GM12878 (cell line): ENCODE results near the gene DHDH. TPM values are rescaled to one million over a fixed set of nuclear protein-coding genes. Genes with fewer than 3 reads are reported as not detected.

Experiments used
- ATAC-seq: fragments of 200-7000 bp; cut with Tn5 transposase; 3 replicates; pipeline ENCODE4 v1.9.1; 2020; ENCODE audit warnings: mild to moderate bottlenecking, moderate library complexity
- BruUV-seq: library from RNA; stranded (reverse); fragments of 400-500 nt; replicated peaks from 2 replicates; lab custom pipeline; 2021; lab: Mats Ljungman, UMichigan
- CTCF ChIA-PET: fragments of 300-600 bp; sonication (Branson Sonifier 250); formaldehyde crosslinking; extraction: SDS; loops from one replicate; lab custom pipeline; 2021; ENCODE audit warnings: inconsistent platforms; lab: Yijun Ruan, JAX
- POLR2A ChIA-PET: fragments of 350-600 bp; formaldehyde crosslinking; extraction: SDS; loops from one replicate; lab custom pipeline; 2021; ENCODE audit warnings: inconsistent platforms; lab: Charles Lee
- RAD21 ChIA-PET: fragments of 300-600 bp; sonication (Branson Sonifier 250); formaldehyde crosslinking; loops from one replicate; lab custom pipeline; 2023; ENCODE audit warnings: antibody characterized with exemption; ENCODE audit not compliant: unreplicated experiment; lab: Charles Lee
- SMC1A ChIA-PET: fragments of 300-600 bp; sonication (Branson Sonifier 250); formaldehyde crosslinking; loops from one replicate; lab custom pipeline; 2023; ENCODE audit not compliant: unreplicated experiment, uncharacterized antibody; lab: Charles Lee
- DNase-seq: peaks from one replicate; pipeline ENCODE4 v3.0.0-alpha.2; 2011; ENCODE audit warnings: low read depth, low spot score
- FAIRE-seq: peaks from 3 replicates; lab custom pipeline; 2011; peaks lifted over from hg19 to GRCh38; lab: Jason Lieb, UNC
- H2AFZ ChIP-seq: 2 replicates; pipeline ENCODE4 v1.6.0; 2011; ENCODE audit warnings: low read depth, low read length, control low read depth; ENCODE audit not compliant: control insufficient read depth
- H3K27ac ChIP-seq: 2 replicates; pipeline ENCODE4 v1.5.1; 2011; ENCODE audit warnings: control low read depth; ENCODE audit not compliant: control insufficient read depth, insufficient read depth
- H3K27me3 ChIP-seq, 2 experiments: replicated peaks in 1 of 2; 2 replicates each; pipeline versions ENCODE4 v1.6.0 to v1.6.1; 2011; ENCODE audit warnings: low read length in 1 of 2; ENCODE audit not compliant: control insufficient read depth in 2 of 2, insufficient read depth in 2 of 2
- H3K36me3 ChIP-seq, 2 experiments: 2 replicates each; pipeline ENCODE4 v1.5.1; 2011; ENCODE audit warnings: low read length in 1 of 2; ENCODE audit not compliant: control insufficient read depth in 2 of 2, insufficient read depth in 2 of 2
- H3K4me1 ChIP-seq: 2 replicates; pipeline ENCODE4 v1.6.1; 2011; ENCODE audit warnings: mild to moderate bottlenecking, low read length, moderate library complexity, mixed read lengths; ENCODE audit not compliant: control insufficient read depth, insufficient read depth
- H3K4me2 ChIP-seq: 2 replicates; pipeline ENCODE4 v1.6.0; 2011; ENCODE audit warnings: control low read depth; ENCODE audit not compliant: control insufficient read depth, insufficient read depth
- H3K4me3 ChIP-seq: fragments of 200-600 bp; sonication (generic); 2 replicates; pipeline ENCODE4 v1.5.1; 2016
- H3K79me2 ChIP-seq: 2 replicates; pipeline ENCODE4 v1.6.0; 2011; ENCODE audit warnings: low read length; ENCODE audit not compliant: control insufficient read depth, insufficient read depth
- H3K9ac ChIP-seq: 2 replicates; pipeline ENCODE4 v1.8.0; 2011; ENCODE audit warnings: low read length, control low read depth, mixed read lengths; ENCODE audit not compliant: control insufficient read depth, insufficient read depth
- H3K9me3 ChIP-seq: replicated peaks from 3 replicates; pipeline ENCODE4 v1.5.1; 2011; ENCODE audit warnings: mild to moderate bottlenecking, low read length; ENCODE audit not compliant: control insufficient read depth, insufficient read depth
- H4K20me1 ChIP-seq: 2 replicates; pipeline ENCODE4 v1.6.0; 2011; ENCODE audit not compliant: control insufficient read depth, insufficient read depth
- MXI1 ChIP-seq: fragments of 150-350 bp; IDR thresholded peaks from 2 replicates; pipeline ENCODE4 v1.6.1; 2011; ENCODE audit warnings: low read depth, mild to moderate bottlenecking, inconsistent platforms, low read length, improper control_type of control experiment
- POU2F2 ChIP-seq: IDR thresholded peaks from 3 replicates; pipeline ENCODE4 v1.6.1; 2011; ENCODE audit warnings: low read depth, mild to moderate bottlenecking, low read length, borderline replicate concordance
- WGBS: methylation state at CpG from one replicate; pipeline ENCODE4 v1.1.6; 2016; ENCODE audit warnings: low lambda C conversion rate; ENCODE audit not compliant: insufficient replicate concordance, insufficient coverage; ENCODE audit errors: missing lambda C conversion rate; 5-methylcytosine and 5-hydroxymethylcytosine counted together
- in situ Hi-C: fragments of 300-500 bp; cut with MboI; formaldehyde crosslinking; loops from 9 replicates; pipeline ENCODE4 v1.14.3; 2018; ENCODE audit warnings: mixed read lengths
- intact Hi-C: fragments of 100-400 bp; cut with micrococcal nuclease; formaldehyde crosslinking; loops from one replicate; pipeline ENCODE4 v1.14.2; 2022; ENCODE audit not compliant: unreplicated experiment
- polyA plus RNA-seq, 11 experiments: library from polyadenylated mRNA; depleted of rRNA in 4 of 11; unstranded in 6 of 11; stranded (reverse) in 5 of 11; fragments of >200 nt; fragmentation: Nextera tagmentation in 4 of 11; fragmentation: Illumina TruSeq in 1 of 11; extraction: Ambion mirVana in 4 of 11; extraction: Trizol in 1 of 11; gene quantifications; 1 replicate in 1 of 11; 2 replicates in 10 of 11; pipeline versions ENCODE4 v1.2.1 to v1.2.3, GENCODE V29; 2011 to 2016; ENCODE audit warnings: inconsistent platforms in 2 of 11, missing spikeins in 2 of 11, low read depth in 1 of 11
- total RNA-seq, 4 experiments: library from RNA; depleted of rRNA in 3 of 4; stranded (reverse); fragments of >200 nt in 3 of 4; fragmentation: Illumina TruSeq in 1 of 4; extraction: Trizol in 1 of 4; gene quantifications; 2 replicates each; pipeline versions ENCODE4 v1.2.1 to v1.2.3, GENCODE V29; 2013 to 2021

DHDH gene
- total and polyA plus RNA-seq, 10 of the 15 experiments (the other 5 are each of a cell fraction or from before 2014, with no cell fraction given): 0.13 to 0.21 (median 0.15) TPM; not detected in 7

DNA sequence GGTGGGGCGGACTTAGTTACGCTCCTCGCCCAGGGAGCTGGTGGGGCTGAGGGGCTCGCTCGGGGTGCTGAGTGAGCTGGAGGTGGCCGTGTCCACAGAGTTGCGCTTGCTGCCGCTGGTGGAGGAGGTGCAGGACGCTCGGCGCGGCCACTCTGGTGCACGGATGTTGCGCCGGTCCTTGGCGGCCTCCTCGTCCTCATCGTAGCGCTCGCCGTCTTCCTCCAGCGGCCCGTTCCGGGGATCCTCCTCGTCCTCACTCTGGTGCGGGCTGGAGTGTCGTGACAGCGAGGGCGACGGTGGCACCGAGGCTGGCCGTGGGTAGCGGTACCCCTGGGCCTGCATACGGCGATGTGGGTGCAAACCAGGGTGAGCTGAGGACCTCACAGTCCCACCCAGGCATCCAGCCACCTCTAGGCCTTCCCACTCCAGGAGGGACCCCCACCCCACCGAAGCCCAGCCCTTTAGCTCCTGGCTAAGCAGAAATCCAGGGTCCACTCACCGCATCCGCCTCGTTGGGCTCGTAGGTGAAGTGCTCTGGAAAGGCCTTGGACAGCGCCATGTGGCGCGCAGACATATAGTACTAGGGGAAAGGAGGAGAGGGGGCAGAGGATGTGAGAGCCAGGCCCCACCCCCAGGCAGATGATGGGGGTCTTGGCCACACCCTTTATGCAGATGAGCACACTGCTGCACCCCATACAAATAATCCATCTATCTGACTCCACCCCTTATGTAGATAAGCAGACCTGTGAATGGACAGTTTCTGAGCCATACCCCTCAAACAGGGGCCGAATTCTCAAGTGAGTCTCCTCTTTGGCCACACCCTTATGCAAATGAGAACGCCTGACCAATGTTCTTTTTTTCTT is 36.0 kb downstream of the DHDH start:
- no peak for TF ChIP-seq MXI1
- peak; percentile 29; the same call in 1 of the 3 replicates for TF ChIP-seq POU2F2
- ChIA-PET POLR2A (interaction anchor here (0.6 to 1.3 kb wide), 4 partner anchors 9 to 324 kb away, joined by 3 to 7 read pairs (median 4); partner anchors contain the start of genes CA11 and HSD17B14), SMC1A (interaction anchor here (0.6 to 2.9 kb wide), 12 partner anchors 7 to 181 kb away, joined by 3 to 22 read pairs (median 8); partner anchors contain the start of genes BAX, DHDH, GYS1 and RUVBL2), RAD21 (interaction anchor here (0.6 to 2.9 kb wide), 9 partner anchors 59 to 203 kb away, joined by 3 to 28 read pairs (median 14); partner anchors contain the start of genes HSD17B14 and PPP1R15A), CTCF (interaction anchor here (0.7 to 6.1 kb wide), 12 partner anchors 15 to 231 kb away, joined by 3 to 113 read pairs (median 8); partner anchors contain the start of genes BAX, GYS1, HSD17B14 and RUVBL2)
- Histone ChIP-seq H3K27me3 (no peaks in the 10 kb centered on the region), H4K20me1 (no peaks in the 10 kb centered on the region), H3K27ac (no peak overlapping the region), H3K4me1 (peaks cover 19% of the 10 kb centered on the region), H3K9ac (no peak overlapping the region), H3K4me3 (no peak overlapping the region), H3K9me3 (no peaks in the 10 kb centered on the region), H3K36me3 (peaks cover 5 to 38% of the 10 kb centered on the region in 2 experiments), H3K79me2 (peaks cover 25% of the 10 kb centered on the region), H2AFZ (no peak overlapping the region), H3K4me2 (no peak overlapping the region)
- in situ Hi-C loops (loop anchor here (5.0 kb wide), 1 partner anchor 172 kb away; no protein-coding TSS in a partner anchor), intact Hi-C loops (loop anchor here (2.0 to 10.0 kb wide), 3 partner anchors 127 to 335 kb away; partner anchors contain the start of gene DBP)
- ATAC-seq (no peak), DNase-seq (no peak), FAIRE-seq (no peak)
- 94% methylated on average over 45 of the region's 45 CpGs for whole genome bisulfite sequencing
- BruUV-seq: no TSS peak
